Activated naive CD8-positive, alpha-beta T cell treated with anti-CD3 and anti-CD28 coated beads, Interleukin-2, amount 50 U/mL, for 16 hours (primary cell): ENCODE measurements around the gene CDH2.

Experiments used
- DNase-seq: peaks from one replicate; pipeline ENCODE4 v3.0.0-alpha.2; 2020; ENCODE audit warnings: low read depth, low spot score

The CDH2 gene

GRCh38 chr18:28127763-28128658, 48.9 kb downstream of the CDH2 start:
- DNase-seq = no peak

- DNase-seq = no peak
These were observed 49.7 kb downstream of the CDH2 start for GRCh38 chr18:28127228-28127627.

GRCh38 chr18:28126768-28127167, 50.2 kb downstream of the CDH2 start:
- no peak for DNase-seq

GRCh38 chr18:28125051-28125450, 51.9 kb downstream of the CDH2 start:
- DNase-seq = no peak

- DNase-seq = no peak
These were observed 52.5 kb downstream of the CDH2 start for GRCh38 chr18:28124131-28125029.

GRCh38 chr18:28123401-28124030, 53.4 kb downstream of the CDH2 start:
- no peak for DNase-seq

GRCh38 chr18:28120828-28121515, 56.0 kb downstream of the CDH2 start:
- no peak for DNase-seq

GRCh38 chr18:28116461-28116860, 60.5 kb downstream of the CDH2 start:
- no peak for DNase-seq

GRCh38 chr18:28115149-28115550, 61.8 kb downstream of the CDH2 start:
- no peak for DNase-seq

GRCh38 chr18:28114472-28114871, 62.5 kb downstream of the CDH2 start:
- DNase-seq = no peak

GRCh38 chr18:28113271-28114029, 63.5 kb downstream of the CDH2 start:
- no peak for DNase-seq

GRCh38 chr18:28112056-28112470, 64.9 kb downstream of the CDH2 start:
- no peak for DNase-seq

- DNase-seq = no peak
These were observed 66.0 kb downstream of the CDH2 start for GRCh38 chr18:28110924-28111323.

GRCh38 chr18:28109781-28110560, 67.0 kb downstream of the CDH2 start:
- DNase-seq = no peak

GRCh38 chr18:28108814-28109213, 68.1 kb downstream of the CDH2 start:
- DNase-seq = no peak

GRCh38 chr18:28108254-28108653, 68.7 kb downstream of the CDH2 start:
- no peak for DNase-seq

- DNase-seq = no peak
These were observed 77.7 kb downstream of the CDH2 start for GRCh38 chr18:28099237-28099636.

GRCh38 chr18:28095631-28096030, 81.3 kb downstream of the CDH2 start:
- no peak for DNase-seq

GRCh38 chr18:28095041-28095440, 81.9 kb downstream of the CDH2 start:
- no peak for DNase-seq

GRCh38 chr18:28091197-28091596, 85.7 kb downstream of the CDH2 start:
- DNase-seq = no peak
